ENCODE data around the gene ILDR1.

Gene ILDR1

GRCh38 chr3:122021811-122022401 is at the start of gene ILDR1:
Gene ILDR1, minus strand, starts transcription at chr3:122022247. Its CDS starts 170 bp downstream, at chr3:122022077.
- DNase-seq: peak; percentile 80
- Histone ChIP-seq H2AFZ (ENCODE audit: low read length) (peak within 1 kb of the TSS; percentile 90), H3K9me2 (replicated peaks; ENCODE audit: insufficient read depth, low read length) (no peaks in the 10 kb centered on the region), H3K9me3 (replicated peaks; ENCODE audit: insufficient read depth, low read length) (no peaks in the 10 kb centered on the region), H3K4me1 (ENCODE audit: low read length) (peaks cover 43% of the 10 kb centered on the region), H3K4me3 (ENCODE audit: low read length) (peak within 1 kb of the TSS; percentile 92), H3K4me2 (ENCODE audit: low read depth, low read length) (peak within 1 kb of the TSS; percentile 97), H3K27ac (ENCODE audit: low read length) (peak within 1 kb of the TSS; percentile 44; the same call in 1 of the 2 replicates), H3K36me3 (replicated peaks; ENCODE audit: insufficient read depth, low read length) (no peaks in the 10 kb centered on the region), H3K9ac (ENCODE audit: low read length) (peak within 1 kb of the TSS; percentile 74), H3F3A (ENCODE audit: insufficient read depth, low read length) (peaks cover 28% of the 10 kb centered on the region), H3K79me2 (ENCODE audit: low read length) (peaks cover 41% of the 10 kb centered on the region), H4K20me1 (ENCODE audit: insufficient read depth, low read length) (no peaks in the 10 kb centered on the region), H3K27me3 (replicated peaks; ENCODE audit: insufficient read depth, low read length) (no peaks in the 10 kb centered on the region)
- TF ChIP-seq EZH2 (optimal IDR thresholded peaks at IDR 0.05; ENCODE audit: low read depth, low read length): no peak
- TF ChIP-seq EZH2phosphoT487 (IDR thresholded peaks at IDR 0.05; ENCODE audit: low read length): no peak
- peak; percentile 9; the same call in 1 of the 2 replicates for TF ChIP-seq CTCF (IDR thresholded peaks at IDR 0.05; ENCODE audit: low read length)

- no peak overlapping the region for H3K9ac ChIP-seq (ENCODE audit: low read length)
- no peak overlapping the region for H2AFZ ChIP-seq (ENCODE audit: low read length)
- H3K4me2 ChIP-seq (ENCODE audit: low read depth, low read length): no peak overlapping the region
- H3K36me3 ChIP-seq (replicated peaks; ENCODE audit: insufficient read depth, low read length): no peaks in the 10 kb centered on the region
- H3K9me3 ChIP-seq (replicated peaks; ENCODE audit: insufficient read depth, low read length): no peaks in the 10 kb centered on the region
- no peak for DNase-seq
- no peaks in the 10 kb centered on the region for H3K9me2 ChIP-seq (replicated peaks; ENCODE audit: insufficient read depth, low read length)
- H3F3A ChIP-seq (ENCODE audit: insufficient read depth, low read length): no peaks in the 10 kb centered on the region
- peaks cover 58% of the 10 kb centered on the region for H3K79me2 ChIP-seq (ENCODE audit: low read length)
- no peak for TF ChIP-seq CTCF (IDR thresholded peaks at IDR 0.05; ENCODE audit: low read length)
- TF ChIP-seq EZH2 (optimal IDR thresholded peaks at IDR 0.05; ENCODE audit: low read depth, low read length): no peak
- no peak for TF ChIP-seq EZH2phosphoT487 (IDR thresholded peaks at IDR 0.05; ENCODE audit: low read length)
- no peaks in the 10 kb centered on the region for H4K20me1 ChIP-seq (ENCODE audit: insufficient read depth, low read length)
- no peak overlapping the region for H3K4me3 ChIP-seq (ENCODE audit: low read length)
- peaks cover 10% of the 10 kb centered on the region; the same call in 1 of the 2 replicates for H3K4me1 ChIP-seq (ENCODE audit: low read length)
- no peaks in the 10 kb centered on the region for H3K27me3 ChIP-seq (replicated peaks; ENCODE audit: insufficient read depth, low read length)
- H3K27ac ChIP-seq (ENCODE audit: low read length): no peak overlapping the region
Measured at GRCh38 chr3:122067588-122068240, 45.7 kb upstream of the ILDR1 start.

- Histone ChIP-seq H3K9ac (ENCODE audit: low read length) (no peak overlapping the region), H3K4me2 (ENCODE audit: low read depth, low read length) (no peak overlapping the region), H2AFZ (ENCODE audit: low read length) (no peak overlapping the region), H3K27ac (ENCODE audit: low read length) (no peak overlapping the region), H3K4me1 (ENCODE audit: low read length) (peaks cover 10% of the 10 kb centered on the region; the same call in 1 of the 2 replicates), H4K20me1 (ENCODE audit: insufficient read depth, low read length) (no peaks in the 10 kb centered on the region), H3K36me3 (replicated peaks; ENCODE audit: insufficient read depth, low read length) (no peaks in the 10 kb centered on the region), H3K9me3 (replicated peaks; ENCODE audit: insufficient read depth, low read length) (no peaks in the 10 kb centered on the region), H3K4me3 (ENCODE audit: low read length) (no peak overlapping the region), H3F3A (ENCODE audit: insufficient read depth, low read length) (no peaks in the 10 kb centered on the region), H3K27me3 (replicated peaks; ENCODE audit: insufficient read depth, low read length) (no peaks in the 10 kb centered on the region), H3K9me2 (replicated peaks; ENCODE audit: insufficient read depth, low read length) (no peaks in the 10 kb centered on the region), H3K79me2 (ENCODE audit: low read length) (peaks cover 63% of the 10 kb centered on the region)
- TF ChIP-seq EZH2phosphoT487 (IDR thresholded peaks at IDR 0.05; ENCODE audit: low read length): no peak
- TF ChIP-seq CTCF (IDR thresholded peaks at IDR 0.05; ENCODE audit: low read length): no peak
- TF ChIP-seq EZH2 (optimal IDR thresholded peaks at IDR 0.05; ENCODE audit: low read depth, low read length): no peak
- DNase-seq: no peak
Measured at GRCh38 chr3:122067214-122067550, 45.1 kb upstream of the ILDR1 start.

Data from MM.1S (cell line).